ENCODE measurements around the gene ODR4. TPM values are rescaled to one million over a fixed set of nuclear protein-coding genes. Genes with fewer than 3 reads are reported as not detected.
"Not testable (repeated sequence)": the region's sequence is repeated elsewhere in the genome, so short reads cannot be mapped to it uniquely, and the experiment has no call there.

The ODR4 gene
- polyA plus RNA-seq, 2 donors: 6.7 to 11.2 TPM

DNA sequence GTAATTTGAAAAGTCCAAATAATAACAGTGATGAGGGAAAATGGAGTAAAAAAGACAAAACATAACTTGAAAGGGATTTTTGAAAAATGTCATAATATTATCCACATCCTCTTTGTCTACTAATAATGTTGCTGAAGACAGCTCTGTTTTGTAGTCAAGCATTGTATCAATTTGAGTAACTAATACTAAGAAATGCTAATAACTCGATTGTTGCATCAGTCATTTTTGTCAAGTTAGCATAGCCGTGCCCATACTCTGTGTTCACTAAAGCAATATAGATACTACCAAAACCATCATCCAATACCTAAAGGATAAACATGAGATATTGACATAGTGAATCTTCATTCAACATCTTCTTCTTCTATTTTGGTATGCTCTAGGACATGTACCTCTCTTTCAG, 68.0 kb downstream of the ODR4 start:
- Histone ChIP-seq H3K27me3 (ENCODE audit: control insufficient read depth in 1 of 2, insufficient read depth in 2 of 2, low read length in 2 of 2) (no peaks in the 10 kb centered on the region), H3K27ac (ENCODE audit: low read depth in 2 of 2, low read length in 1 of 2) (no peak overlapping the region), H3K9me3 (ENCODE audit: control insufficient read depth in 2 of 2, insufficient read depth in 1 of 2, low read depth in 1 of 2, low read length in 1 of 2) (no peaks in the 10 kb centered on the region), H3K36me3 (ENCODE audit: control insufficient read depth in 2 of 2, insufficient read depth in 2 of 2, low read length in 1 of 2) (no peaks in the 10 kb centered on the region), H3K4me3 (ENCODE audit: low read depth in 1 of 2, low read length in 2 of 2) (no peak overlapping the region), H3K4me1 (ENCODE audit: control insufficient read depth in 2 of 2, insufficient read depth in 2 of 2, low read length in 1 of 2) (no peaks in the 10 kb centered on the region)
- 83 to 88% methylated on average over 2 of the region's 2 CpGs for WGBS, 2 donors

DNA sequence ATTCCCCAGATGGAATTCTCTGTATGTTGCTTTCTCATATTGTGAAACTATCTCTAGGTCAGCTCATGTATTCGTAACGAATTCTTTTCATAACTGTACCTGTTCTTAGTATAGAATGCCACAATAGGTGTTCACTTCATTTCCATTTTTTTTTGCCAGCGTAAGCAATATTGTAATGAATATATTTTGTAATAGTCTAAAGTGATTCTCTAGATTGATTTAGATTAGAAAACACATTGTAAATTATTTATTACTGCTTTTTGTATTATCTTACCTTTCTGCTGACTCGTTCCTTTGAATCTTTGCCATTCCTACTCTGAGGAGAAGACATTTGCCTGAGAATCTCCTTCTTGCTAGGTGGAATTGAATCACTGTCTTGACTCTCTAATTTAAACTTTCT, 70.5 kb downstream of the ODR4 start:
- H3K36me3 ChIP-seq (ENCODE audit: control insufficient read depth in 2 of 2, insufficient read depth in 2 of 2, low read length in 1 of 2): no peaks in the 10 kb centered on the region
- H3K27me3 ChIP-seq (ENCODE audit: control insufficient read depth in 1 of 2, insufficient read depth in 2 of 2, low read length in 2 of 2): no peaks in the 10 kb centered on the region
- WGBS, 2 donors: 91 to 94% methylated on average over 4 of the region's 4 CpGs
- H3K4me1 ChIP-seq (ENCODE audit: control insufficient read depth in 2 of 2, insufficient read depth in 2 of 2, low read length in 1 of 2): no peaks in the 10 kb centered on the region
- no peaks in the 10 kb centered on the region for H3K9me3 ChIP-seq (ENCODE audit: control insufficient read depth in 2 of 2, insufficient read depth in 1 of 2, low read depth in 1 of 2, low read length in 1 of 2)
- no peak overlapping the region for H3K4me3 ChIP-seq (ENCODE audit: low read depth in 1 of 2, low read length in 2 of 2)
- H3K27ac ChIP-seq (ENCODE audit: low read depth in 2 of 2, low read length in 1 of 2): no peak overlapping the region

DNA sequence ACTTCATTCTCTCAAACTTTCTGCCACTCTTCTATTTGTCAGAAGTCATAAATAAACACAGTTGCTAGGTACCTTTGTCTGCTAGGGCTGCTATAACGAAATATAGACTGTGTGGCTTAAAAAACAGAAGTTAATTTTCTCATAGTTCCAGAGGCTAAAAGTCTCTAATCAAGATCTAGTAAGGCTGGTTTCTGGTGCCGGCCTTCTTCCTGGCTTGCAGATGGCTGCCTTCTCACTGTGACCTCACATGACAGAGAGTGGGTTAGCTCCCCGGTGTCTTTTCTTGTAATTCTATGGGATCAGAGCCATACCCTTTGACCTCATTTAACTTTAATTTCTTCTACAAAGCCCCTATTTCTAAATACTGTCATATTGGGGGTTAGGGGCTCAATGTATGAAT, 79.3 kb downstream of the ODR4 start:
- 49 to 62% methylated on average over 3 of the region's 3 CpGs for WGBS, 2 donors
- H3K9me3 ChIP-seq (ENCODE audit: control insufficient read depth in 2 of 2, insufficient read depth in 1 of 2, low read depth in 1 of 2, low read length in 1 of 2): no peaks in the 10 kb centered on the region

DNA sequence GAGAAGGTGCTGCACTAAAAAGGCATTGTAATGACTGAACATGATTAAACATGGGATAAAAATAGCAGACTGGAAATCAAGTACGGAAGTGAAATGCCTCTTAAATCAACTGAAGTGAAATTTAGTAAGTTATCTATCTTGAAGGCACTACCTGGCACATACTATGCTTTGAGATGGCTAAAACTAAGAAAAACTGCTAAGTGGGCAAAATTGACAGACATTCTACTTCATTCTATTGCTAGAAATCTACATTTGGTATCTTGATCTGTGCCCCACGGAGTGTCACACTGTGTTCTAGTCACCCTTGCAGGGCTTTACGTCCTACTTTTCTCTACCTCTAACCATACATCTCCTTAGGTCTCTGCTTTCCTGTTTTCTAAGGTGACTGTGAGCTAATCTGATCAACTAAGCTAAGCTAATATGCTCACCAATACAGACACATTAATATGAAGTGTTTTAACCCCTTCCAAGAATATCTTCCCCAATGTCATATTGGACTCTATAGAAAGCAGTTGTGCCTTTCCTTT, 81.2 kb downstream of the ODR4 start:
- no peaks in the 10 kb centered on the region for H3K36me3 ChIP-seq (ENCODE audit: control insufficient read depth in 2 of 2, insufficient read depth in 2 of 2, low read length in 1 of 2)
- H3K27ac ChIP-seq (ENCODE audit: low read depth in 2 of 2, low read length in 1 of 2): no peak overlapping the region
- 70 to 72% methylated on average over 3 of the region's 3 CpGs for WGBS, 2 donors
- no peak overlapping the region for H3K4me3 ChIP-seq (ENCODE audit: low read depth in 1 of 2, low read length in 2 of 2)
- H3K9me3 ChIP-seq (ENCODE audit: control insufficient read depth in 2 of 2, insufficient read depth in 1 of 2, low read depth in 1 of 2, low read length in 1 of 2): no peaks in the 10 kb centered on the region
- H3K4me1 ChIP-seq (ENCODE audit: control insufficient read depth in 2 of 2, insufficient read depth in 2 of 2, low read length in 1 of 2): no peaks in the 10 kb centered on the region
- no peaks in the 10 kb centered on the region for H3K27me3 ChIP-seq (ENCODE audit: control insufficient read depth in 1 of 2, insufficient read depth in 2 of 2, low read length in 2 of 2)

More for the DNA sequence above, 79.3 kb downstream of the ODR4 start:
- Histone ChIP-seq H3K36me3 (ENCODE audit: control insufficient read depth in 2 of 2, insufficient read depth in 2 of 2, low read length in 1 of 2) (no peaks in the 10 kb centered on the region), H3K27me3 (ENCODE audit: control insufficient read depth in 1 of 2, insufficient read depth in 2 of 2, low read length in 2 of 2) (no peaks in the 10 kb centered on the region), H3K27ac (ENCODE audit: low read depth in 2 of 2, low read length in 1 of 2) (no peak overlapping the region), H3K4me3 (ENCODE audit: low read depth in 1 of 2, low read length in 2 of 2) (no peak overlapping the region), H3K4me1 (ENCODE audit: control insufficient read depth in 2 of 2, insufficient read depth in 2 of 2, low read length in 1 of 2) (no peaks in the 10 kb centered on the region)

DNA sequence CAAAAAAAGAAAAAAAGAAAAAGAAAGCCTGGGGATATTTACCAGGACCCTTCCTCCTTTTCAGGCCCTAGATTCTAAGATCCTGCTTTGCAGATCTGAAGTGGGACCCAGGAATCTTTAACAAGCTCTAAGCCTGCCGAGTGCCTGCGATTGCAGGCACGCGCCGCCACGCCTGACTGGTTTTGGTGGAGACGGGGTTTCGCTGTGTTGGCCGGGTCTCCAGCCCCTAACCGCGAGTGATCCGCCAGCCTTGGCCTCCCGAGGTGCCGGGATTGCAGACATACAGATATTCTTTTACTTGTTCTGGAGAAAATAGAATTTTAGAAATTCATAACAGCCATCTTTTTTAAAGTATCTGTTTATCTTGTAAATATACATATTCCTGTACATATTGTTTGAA, 83.5 kb downstream of the ODR4 start:
- H3K4me1 ChIP-seq (ENCODE audit: control insufficient read depth in 2 of 2, insufficient read depth in 2 of 2, low read length in 1 of 2); H3K27ac ChIP-seq (ENCODE audit: low read depth in 2 of 2, low read length in 1 of 2); H3K36me3 ChIP-seq (ENCODE audit: control insufficient read depth in 2 of 2, insufficient read depth in 2 of 2, low read length in 1 of 2); H3K4me3 ChIP-seq (ENCODE audit: low read depth in 1 of 2, low read length in 2 of 2); H3K27me3 ChIP-seq (ENCODE audit: control insufficient read depth in 1 of 2, insufficient read depth in 2 of 2, low read length in 2 of 2); H3K9me3 ChIP-seq (ENCODE audit: control insufficient read depth in 2 of 2, insufficient read depth in 1 of 2, low read depth in 1 of 2, low read length in 1 of 2): not testable (repeated sequence)
- WGBS, 2 donors: 96% methylated on average over 14 of the region's 14 CpGs

DNA sequence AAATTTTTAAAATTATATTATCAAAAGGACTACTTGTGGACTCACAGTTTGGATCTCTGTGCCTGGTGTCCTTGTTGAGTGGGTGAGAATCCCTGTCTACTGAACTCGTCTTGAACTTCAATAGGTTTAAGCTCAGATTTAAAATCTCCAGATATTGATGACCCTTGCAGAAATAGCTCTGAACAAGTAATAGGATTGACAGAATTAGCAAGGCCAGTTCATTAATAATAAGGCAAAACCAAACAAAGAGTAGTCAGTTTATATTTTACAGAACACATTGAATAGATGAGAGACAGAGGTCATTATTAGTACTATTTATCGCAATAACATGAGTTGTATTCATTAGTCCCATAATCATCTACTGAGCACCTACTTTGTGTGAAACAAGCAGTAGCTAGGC, 85.4 kb downstream of the ODR4 start, which contains the start of gene PDC:
TSS of gene PDC (minus strand) at position 101 of the 400 bp plus-strand sequence. CDS start 11,655 bp downstream, outside the sequence.
- Histone ChIP-seq H3K9me3 (ENCODE audit: control insufficient read depth in 2 of 2, insufficient read depth in 1 of 2, low read depth in 1 of 2, low read length in 1 of 2) (no peaks in the 10 kb centered on the region), H3K27me3 (ENCODE audit: control insufficient read depth in 1 of 2, insufficient read depth in 2 of 2, low read length in 2 of 2) (no peaks in the 10 kb centered on the region), H3K27ac (ENCODE audit: low read depth in 2 of 2, low read length in 1 of 2) (no peak within 1 kb of the TSS), H3K36me3 (ENCODE audit: control insufficient read depth in 2 of 2, insufficient read depth in 2 of 2, low read length in 1 of 2) (no peaks in the 10 kb centered on the region), H3K4me3 (ENCODE audit: low read depth in 1 of 2, low read length in 2 of 2) (no peak within 1 kb of the TSS), H3K4me1 (ENCODE audit: control insufficient read depth in 2 of 2, insufficient read depth in 2 of 2, low read length in 1 of 2) (no peaks in the 10 kb centered on the region)
- 81 to 84% methylated on average over 2 of the region's 2 CpGs for WGBS, 2 donors

DNA sequence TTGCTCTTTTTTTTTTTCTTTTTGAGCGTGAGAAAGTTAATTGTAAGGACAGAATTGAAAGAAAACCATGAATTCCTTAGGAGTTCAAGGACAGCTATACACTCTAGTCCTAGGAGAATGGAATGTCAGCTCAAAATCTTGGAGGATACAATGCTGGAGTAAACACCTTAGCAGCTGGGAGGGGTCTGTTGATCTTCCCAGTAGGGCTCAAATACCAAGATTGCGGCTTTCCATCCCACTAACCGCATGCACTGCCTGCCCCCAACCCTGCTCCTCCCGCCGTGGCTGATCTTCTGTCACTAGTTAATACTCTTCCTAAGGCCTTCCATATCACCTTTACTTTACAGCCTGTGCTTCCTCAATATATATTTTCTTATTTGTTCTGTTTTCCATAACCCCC, 87.9 kb downstream of the ODR4 start:
- Histone ChIP-seq H3K4me1 (ENCODE audit: control insufficient read depth in 2 of 2, insufficient read depth in 2 of 2, low read length in 1 of 2) (no peaks in the 10 kb centered on the region), H3K27ac (ENCODE audit: low read depth in 2 of 2, low read length in 1 of 2) (no peak overlapping the region), H3K9me3 (ENCODE audit: control insufficient read depth in 2 of 2, insufficient read depth in 1 of 2, low read depth in 1 of 2, low read length in 1 of 2) (no peaks in the 10 kb centered on the region), H3K4me3 (ENCODE audit: low read depth in 1 of 2, low read length in 2 of 2) (no peak overlapping the region), H3K27me3 (ENCODE audit: control insufficient read depth in 1 of 2, insufficient read depth in 2 of 2, low read length in 2 of 2) (no peaks in the 10 kb centered on the region), H3K36me3 (ENCODE audit: control insufficient read depth in 2 of 2, insufficient read depth in 2 of 2, low read length in 1 of 2) (no peaks in the 10 kb centered on the region)
- WGBS, 2 donors: 81 to 84% methylated on average over 5 of the region's 5 CpGs

DNA sequence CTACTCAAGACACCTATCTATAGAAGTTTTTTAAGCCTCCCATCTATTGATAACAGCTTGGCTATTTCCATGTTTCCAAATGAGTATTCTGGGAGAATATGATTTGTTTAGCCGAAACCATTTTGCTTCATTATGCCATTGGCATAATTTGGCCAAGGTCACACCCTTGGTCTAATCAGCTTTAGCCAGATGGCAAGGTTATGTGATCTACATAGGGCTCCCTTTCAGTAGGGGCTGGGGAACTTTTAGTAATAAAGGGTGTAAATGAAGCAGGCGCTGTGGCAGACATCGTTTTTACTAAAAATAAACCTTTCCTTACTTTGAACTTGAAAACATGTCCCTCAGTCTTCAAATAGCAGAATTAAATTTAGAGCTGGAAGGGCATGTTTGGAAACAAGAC, 88.3 kb downstream of the ODR4 start:
- H3K36me3 ChIP-seq (ENCODE audit: control insufficient read depth in 2 of 2, insufficient read depth in 2 of 2, low read length in 1 of 2): no peaks in the 10 kb centered on the region
- no peaks in the 10 kb centered on the region for H3K4me1 ChIP-seq (ENCODE audit: control insufficient read depth in 2 of 2, insufficient read depth in 2 of 2, low read length in 1 of 2)
- H3K9me3 ChIP-seq (ENCODE audit: control insufficient read depth in 2 of 2, insufficient read depth in 1 of 2, low read depth in 1 of 2, low read length in 1 of 2): no peaks in the 10 kb centered on the region
- H3K27ac ChIP-seq (ENCODE audit: low read depth in 2 of 2, low read length in 1 of 2): no peak overlapping the region
- 84 to 93% methylated on average over 3 of the region's 3 CpGs for WGBS, 2 donors
- H3K27me3 ChIP-seq (ENCODE audit: control insufficient read depth in 1 of 2, insufficient read depth in 2 of 2, low read length in 2 of 2): no peaks in the 10 kb centered on the region
- no peak overlapping the region for H3K4me3 ChIP-seq (ENCODE audit: low read depth in 1 of 2, low read length in 2 of 2)

DNA sequence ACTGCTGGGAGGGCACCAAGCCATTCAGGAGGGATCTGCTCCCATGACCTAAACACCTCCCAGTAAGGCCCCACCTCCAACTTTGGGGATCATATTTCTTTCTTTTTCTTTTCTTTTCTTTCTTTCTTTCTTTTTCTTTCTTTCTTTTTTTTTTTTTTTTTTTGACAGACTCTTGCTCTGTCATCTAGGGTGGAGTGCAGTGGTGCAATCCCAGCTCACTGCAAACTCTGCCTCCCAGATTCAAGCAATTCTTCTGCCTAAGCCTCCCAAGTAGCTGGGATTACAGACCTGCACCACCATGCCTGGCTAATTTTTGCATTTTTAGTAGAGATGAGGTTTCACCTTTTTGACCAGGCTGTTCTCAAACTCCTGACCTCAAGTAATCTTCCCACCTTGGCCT, 89.9 kb downstream of the ODR4 start:
- H3K36me3 ChIP-seq (ENCODE audit: control insufficient read depth in 2 of 2, insufficient read depth in 2 of 2, low read length in 1 of 2); H3K4me3 ChIP-seq (ENCODE audit: low read depth in 1 of 2, low read length in 2 of 2); H3K27ac ChIP-seq (ENCODE audit: low read depth in 2 of 2, low read length in 1 of 2); H3K4me1 ChIP-seq (ENCODE audit: control insufficient read depth in 2 of 2, insufficient read depth in 2 of 2, low read length in 1 of 2); H3K27me3 ChIP-seq (ENCODE audit: control insufficient read depth in 1 of 2, insufficient read depth in 2 of 2, low read length in 2 of 2); H3K9me3 ChIP-seq (ENCODE audit: control insufficient read depth in 2 of 2, insufficient read depth in 1 of 2, low read depth in 1 of 2, low read length in 1 of 2): not testable (repeated sequence)

DNA sequence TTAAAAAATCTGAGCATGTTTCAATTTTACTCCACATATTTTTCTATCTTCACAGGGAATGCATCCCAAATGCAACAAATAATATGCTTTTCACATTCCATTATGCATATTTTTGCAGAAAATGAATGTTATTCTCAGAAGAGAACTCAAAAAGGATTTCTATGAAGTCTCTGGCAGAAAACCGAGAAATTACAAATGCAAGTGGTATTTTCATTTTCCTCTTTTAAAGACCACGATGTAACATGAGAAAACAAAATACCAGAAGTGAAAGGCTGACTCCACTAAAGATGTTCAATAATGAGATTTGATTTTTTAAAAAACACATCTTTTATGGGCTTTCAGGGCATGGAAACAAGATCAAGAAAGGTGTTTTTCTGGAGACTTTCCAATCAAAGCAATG, 90.3 kb downstream of the ODR4 start:
- 68 to 82% methylated on average over 2 of the region's 2 CpGs for WGBS, 2 donors

More for the DNA sequence above, 90.3 kb downstream of the ODR4 start:
- Histone ChIP-seq H3K9me3 (ENCODE audit: control insufficient read depth in 2 of 2, insufficient read depth in 1 of 2, low read depth in 1 of 2, low read length in 1 of 2) (no peaks in the 10 kb centered on the region), H3K4me1 (ENCODE audit: control insufficient read depth in 2 of 2, insufficient read depth in 2 of 2, low read length in 1 of 2) (no peaks in the 10 kb centered on the region), H3K36me3 (ENCODE audit: control insufficient read depth in 2 of 2, insufficient read depth in 2 of 2, low read length in 1 of 2) (no peaks in the 10 kb centered on the region), H3K4me3 (ENCODE audit: low read depth in 1 of 2, low read length in 2 of 2) (no peak overlapping the region), H3K27me3 (ENCODE audit: control insufficient read depth in 1 of 2, insufficient read depth in 2 of 2, low read length in 2 of 2) (no peaks in the 10 kb centered on the region), H3K27ac (ENCODE audit: low read depth in 2 of 2, low read length in 1 of 2) (no peak overlapping the region)
